ENCODE data around the gene ZNF302. TPM values are rescaled to one million over a fixed set of nuclear protein-coding genes. Genes with fewer than 3 reads are reported as not detected.
"Not testable (repeated sequence)": the region's sequence is repeated elsewhere in the genome, so short reads cannot be mapped to it uniquely, and the experiment has no call there.

ZNF302 gene
- total RNA-seq, 1 donor from 2014 or later: 7.2 TPM

GRCh38 chr19:34673590-34673989 lies 3.9 kb upstream of the ZNF302 start:
- no peak for ATAC-seq

GRCh38 chr19:34675250-34675649 lies 2.2 kb upstream of the ZNF302 start:
- no peak for ATAC-seq

- no peak for ATAC-seq
Observed at GRCh38 chr19:34675919-34676318, 1.6 kb upstream of the ZNF302 start.

GRCh38 chr19:34676697-34677385 lies 637 bp upstream of the ZNF302 start, which contains the start of gene SCGB2B2:
Gene SCGB2B2 (minus strand): TSS chr19:34677159. CDS start chr19:34594563, 82,596 bp downstream.
- peak; percentile 68 for ATAC-seq

GRCh38 chr19:34678085-34678412 lies 571 bp downstream of the ZNF302 start:
- no peak for ATAC-seq

- ATAC-seq: no peak
Observed at GRCh38 chr19:34678421-34678820, 943 bp downstream of the ZNF302 start.

- ATAC-seq: no peak
Observed at GRCh38 chr19:34681478-34681877, 4.0 kb downstream of the ZNF302 start.

GRCh38 chr19:34685266-34685665 lies 7.8 kb downstream of the ZNF302 start:
- not testable (repeated sequence) for ATAC-seq

GRCh38 chr19:34686455-34686854 lies 9.0 kb downstream of the ZNF302 start:
- ATAC-seq: peak; percentile 63

GRCh38 chr19:34687348-34687747 lies 9.9 kb downstream of the ZNF302 start:
- ATAC-seq: no peak

GRCh38 chr19:34688592-34688991 lies 11.1 kb downstream of the ZNF302 start:
- no peak for ATAC-seq

- no peak for ATAC-seq
Observed at GRCh38 chr19:34690372-34690771, 12.9 kb downstream of the ZNF302 start.

- ATAC-seq: no peak
Observed at GRCh38 chr19:34692549-34692948, 15.1 kb downstream of the ZNF302 start.

- ATAC-seq: no peak
Observed at GRCh38 chr19:34707661-34708060, 30.2 kb downstream of the ZNF302 start.

GRCh38 chr19:34711890-34712289 lies 34.4 kb downstream of the ZNF302 start:
- no peak for ATAC-seq

GRCh38 chr19:34712395-34713261 lies 35.1 kb downstream of the ZNF302 start:
- ATAC-seq: peak; percentile 67

GRCh38 chr19:34713262-34713637 lies 35.8 kb downstream of the ZNF302 start:
- no peak for ATAC-seq

- ATAC-seq: no peak
Observed at GRCh38 chr19:34715357-34715756, 37.9 kb downstream of the ZNF302 start.

GRCh38 chr19:34722353-34722752 lies 44.9 kb downstream of the ZNF302 start:
- ATAC-seq: no peak

- no peak for ATAC-seq
Observed at GRCh38 chr19:34725400-34725799, 47.9 kb downstream of the ZNF302 start.

GRCh38 chr19:34731019-34731829 lies 53.7 kb downstream of the ZNF302 start:
- ATAC-seq: no peak

GRCh38 chr19:34731964-34732363 lies 54.5 kb downstream of the ZNF302 start:
- no peak for ATAC-seq

GRCh38 chr19:34732612-34733211 lies 55.2 kb downstream of the ZNF302 start:
- no peak for ATAC-seq
